ENCODE data around the gene IER3.

IER3 gene

DNA sequence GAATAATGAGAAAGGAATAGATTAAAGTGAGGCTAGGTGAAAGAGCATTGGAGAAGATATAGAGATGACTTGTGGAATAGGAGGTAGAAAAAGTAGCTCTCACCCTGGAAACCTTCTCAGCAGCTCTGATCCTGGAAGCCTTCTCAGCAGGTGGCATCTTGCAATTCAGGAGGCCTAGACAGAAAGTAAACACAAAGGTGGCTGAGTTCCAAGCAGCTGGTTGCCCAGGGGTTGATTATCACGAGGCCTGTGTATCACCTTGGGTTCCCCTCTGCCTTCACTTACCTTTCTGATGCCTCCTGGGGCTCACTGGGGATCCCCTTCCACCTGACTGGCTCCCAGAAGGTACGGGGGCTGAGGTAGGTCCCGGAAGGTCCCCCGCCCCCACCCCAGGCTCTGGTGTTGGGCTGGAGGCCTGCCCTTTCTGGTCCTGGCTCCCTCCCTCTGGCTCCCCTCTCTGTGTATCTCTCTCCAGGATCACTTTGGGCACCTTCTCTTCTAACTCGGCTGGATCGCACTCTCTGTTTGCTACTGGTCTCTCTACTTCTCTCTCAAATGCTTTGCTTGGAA is 37.0 kb downstream of the IER3 start:
- no peak for DNase-seq (ENCODE audit: extremely low read depth, low read depth)
- TF ChIP-seq, protein P1, sequence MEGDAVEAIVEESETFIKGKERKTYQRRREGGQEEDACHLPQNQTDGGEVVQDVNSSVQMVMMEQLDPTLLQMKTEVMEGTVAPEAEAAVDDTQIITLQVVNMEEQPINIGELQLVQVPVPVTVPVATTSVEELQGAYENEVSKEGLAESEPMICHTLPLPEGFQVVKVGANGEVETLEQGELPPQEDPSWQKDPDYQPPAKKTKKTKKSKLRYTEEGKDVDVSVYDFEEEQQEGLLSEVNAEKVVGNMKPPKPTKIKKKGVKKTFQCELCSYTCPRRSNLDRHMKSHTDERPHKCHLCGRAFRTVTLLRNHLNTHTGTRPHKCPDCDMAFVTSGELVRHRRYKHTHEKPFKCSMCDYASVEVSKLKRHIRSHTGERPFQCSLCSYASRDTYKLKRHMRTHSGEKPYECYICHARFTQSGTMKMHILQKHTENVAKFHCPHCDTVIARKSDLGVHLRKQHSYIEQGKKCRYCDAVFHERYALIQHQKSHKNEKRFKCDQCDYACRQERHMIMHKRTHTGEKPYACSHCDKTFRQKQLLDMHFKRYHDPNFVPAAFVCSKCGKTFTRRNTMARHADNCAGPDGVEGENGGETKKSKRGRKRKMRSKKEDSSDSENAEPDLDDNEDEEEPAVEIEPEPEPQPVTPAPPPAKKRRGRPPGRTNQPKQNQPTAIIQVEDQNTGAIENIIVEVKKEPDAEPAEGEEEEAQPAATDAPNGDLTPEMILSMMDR (IDR thresholded peaks at IDR 0.05; ENCODE audit: low read depth, low read length), result no peak

GRCh38 chr6:30705620-30706019 is 38.7 kb downstream of the IER3 start:
- TF ChIP-seq, protein P1 (IDR thresholded peaks at IDR 0.05; ENCODE audit: low read depth, low read length), result no peak
- no peak for DNase-seq (ENCODE audit: extremely low read depth, low read depth)

DNA sequence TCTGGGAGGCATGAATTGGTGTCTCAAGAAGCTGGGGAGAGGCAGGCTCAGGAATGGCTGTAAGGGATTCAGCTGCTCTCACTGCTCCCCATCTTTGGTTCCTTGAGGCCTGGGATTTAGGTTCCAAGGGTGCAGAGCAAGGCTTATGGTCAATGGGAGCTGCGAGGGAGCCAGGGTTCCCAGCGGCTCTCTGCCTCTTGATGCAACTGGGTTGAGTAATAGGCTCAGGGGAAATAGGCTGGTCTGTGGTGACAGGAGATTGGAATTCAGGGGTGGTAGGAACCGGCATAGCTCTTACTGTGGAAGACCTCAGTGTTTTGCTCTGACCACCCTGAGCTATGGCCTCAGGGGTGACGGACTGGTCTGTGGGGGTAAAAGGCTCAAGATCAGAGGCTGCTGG is 40.5 kb downstream of the IER3 start:
- DNase-seq (ENCODE audit: extremely low read depth, low read depth), result no peak
- TF ChIP-seq, protein P1 (IDR thresholded peaks at IDR 0.05; ENCODE audit: low read depth, low read length), result no peak

GRCh38 chr6:30703011-30703410 is 41.3 kb downstream of the IER3 start:
- no peak for DNase-seq (ENCODE audit: extremely low read depth, low read depth)
- TF ChIP-seq, protein P1 (IDR thresholded peaks at IDR 0.05; ENCODE audit: low read depth, low read length), result no peak

- DNase-seq (ENCODE audit: extremely low read depth, low read depth), result no peak
- TF ChIP-seq, protein P1 (IDR thresholded peaks at IDR 0.05; ENCODE audit: low read depth, low read length), result no peak
Observed at GRCh38 chr6:30700340-30700739, 44.0 kb downstream of the IER3 start.

- TF ChIP-seq, protein P1 (IDR thresholded peaks at IDR 0.05; ENCODE audit: low read depth, low read length), result no peak
- no peak for DNase-seq (ENCODE audit: extremely low read depth, low read depth)
Observed at GRCh38 chr6:30696432-30696831, 47.9 kb downstream of the IER3 start.

Measured in AG09319 (cell line).